ENCODE results near the gene ZNF692. TPM values are rescaled to one million over a fixed set of nuclear protein-coding genes. Genes with fewer than 3 reads are reported as not detected.
A peak's percentile ranks its signal among the peaks of the same experiment; 100 is the strongest.

Gene ZNF692
- total and polyA plus RNA-seq, 2 of the 13 experiments (the other 11 are each of a cell fraction or from before 2014, with no cell fraction given) = 27.3 to 45.8 TPM

DNA sequence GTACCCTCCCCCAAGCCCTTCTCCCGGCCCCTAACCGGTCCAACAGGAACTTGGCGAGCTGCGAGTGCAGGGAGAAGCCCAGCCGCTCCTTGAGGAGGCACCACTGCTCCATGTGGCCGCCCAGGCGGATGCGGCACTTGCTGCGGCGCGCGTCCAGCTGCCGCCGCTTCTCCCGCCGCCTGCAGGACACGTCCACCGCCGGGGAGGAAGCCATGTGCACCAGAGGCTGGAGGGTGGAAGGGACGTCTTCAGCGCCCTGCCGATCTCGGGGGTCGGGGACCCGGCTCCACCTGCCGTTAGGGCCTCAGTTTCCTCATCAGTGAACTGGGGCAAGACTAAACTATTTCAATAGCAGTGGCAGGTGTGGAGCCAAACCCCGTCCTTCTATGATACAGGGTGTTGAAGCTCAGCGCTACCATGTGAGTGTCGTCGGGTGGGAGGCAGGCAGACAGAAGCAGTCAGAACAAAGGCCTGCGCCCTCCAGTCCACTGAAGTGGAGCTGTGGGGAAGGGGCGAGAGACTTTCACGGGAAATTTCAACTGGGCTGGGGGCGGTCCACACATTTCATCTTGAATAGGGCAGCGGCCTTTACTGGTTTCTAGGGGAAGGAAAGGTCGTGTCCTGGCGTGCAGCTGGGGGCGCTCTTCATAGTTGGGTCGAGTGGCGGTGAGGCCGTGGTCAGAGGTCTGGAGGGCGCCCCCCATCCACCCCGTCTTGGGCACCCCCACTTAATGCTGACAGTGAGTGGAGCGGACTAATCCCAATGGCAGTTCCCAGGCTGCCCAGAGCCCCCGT is 592 bp downstream of the ZNF692 start (continued):
- TF ChIP-seq, protein P1, sequence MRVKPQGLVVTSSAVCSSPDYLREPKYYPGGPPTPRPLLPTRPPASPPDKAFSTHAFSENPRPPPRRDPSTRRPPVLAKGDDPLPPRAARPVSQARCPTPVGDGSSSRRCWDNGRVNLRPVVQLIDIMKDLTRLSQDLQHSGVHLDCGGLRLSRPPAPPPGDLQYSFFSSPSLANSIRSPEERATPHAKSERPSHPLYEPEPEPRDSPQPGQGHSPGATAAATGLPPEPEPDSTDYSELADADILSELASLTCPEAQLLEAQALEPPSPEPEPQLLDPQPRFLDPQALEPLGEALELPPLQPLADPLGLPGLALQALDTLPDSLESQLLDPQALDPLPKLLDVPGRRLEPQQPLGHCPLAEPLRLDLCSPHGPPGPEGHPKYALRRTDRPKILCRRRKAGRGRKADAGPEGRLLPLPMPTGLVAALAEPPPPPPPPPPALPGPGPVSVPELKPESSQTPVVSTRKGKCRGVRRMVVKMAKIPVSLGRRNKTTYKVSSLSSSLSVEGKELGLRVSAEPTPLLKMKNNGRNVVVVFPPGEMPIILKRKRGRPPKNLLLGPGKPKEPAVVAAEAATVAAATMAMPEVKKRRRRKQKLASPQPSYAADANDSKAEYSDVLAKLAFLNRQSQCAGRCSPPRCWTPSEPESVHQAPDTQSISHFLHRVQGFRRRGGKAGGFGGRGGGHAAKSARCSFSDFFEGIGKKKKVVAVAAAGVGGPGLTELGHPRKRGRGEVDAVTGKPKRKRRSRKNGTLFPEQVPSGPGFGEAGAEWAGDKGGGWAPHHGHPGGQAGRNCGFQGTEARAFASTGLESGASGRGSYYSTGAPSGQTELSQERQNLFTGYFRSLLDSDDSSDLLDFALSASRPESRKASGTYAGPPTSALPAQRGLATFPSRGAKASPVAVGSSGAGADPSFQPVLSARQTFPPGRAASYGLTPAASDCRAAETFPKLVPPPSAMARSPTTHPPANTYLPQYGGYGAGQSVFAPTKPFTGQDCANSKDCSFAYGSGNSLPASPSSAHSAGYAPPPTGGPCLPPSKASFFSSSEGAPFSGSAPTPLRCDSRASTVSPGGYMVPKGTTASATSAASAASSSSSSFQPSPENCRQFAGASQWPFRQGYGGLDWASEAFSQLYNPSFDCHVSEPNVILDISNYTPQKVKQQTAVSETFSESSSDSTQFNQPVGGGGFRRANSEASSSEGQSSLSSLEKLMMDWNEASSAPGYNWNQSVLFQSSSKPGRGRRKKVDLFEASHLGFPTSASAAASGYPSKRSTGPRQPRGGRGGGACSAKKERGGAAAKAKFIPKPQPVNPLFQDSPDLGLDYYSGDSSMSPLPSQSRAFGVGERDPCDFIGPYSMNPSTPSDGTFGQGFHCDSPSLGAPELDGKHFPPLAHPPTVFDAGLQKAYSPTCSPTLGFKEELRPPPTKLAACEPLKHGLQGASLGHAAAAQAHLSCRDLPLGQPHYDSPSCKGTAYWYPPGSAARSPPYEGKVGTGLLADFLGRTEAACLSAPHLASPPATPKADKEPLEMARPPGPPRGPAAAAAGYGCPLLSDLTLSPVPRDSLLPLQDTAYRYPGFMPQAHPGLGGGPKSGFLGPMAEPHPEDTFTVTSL (CRISPR knock-in tag; IDR thresholded peaks at IDR 0.05; ENCODE audit: borderline replicate concordance) = no peak
- TF ChIP-seq THYN1 (CRISPR knock-in tag; IDR thresholded peaks at IDR 0.05; ENCODE audit: borderline replicate concordance, low read depth) = no peak
- 0 out of 2 replicates have a peak, but pooled peaks have one; percentile 4 for TF ChIP-seq MIER3 (CRISPR knock-in tag; IDR thresholded peaks at IDR 0.05; ENCODE audit: borderline replicate concordance)
- 0 out of 2 replicates have a peak, but pooled peaks have one; percentile 5 for TF ChIP-seq ZNF772 (CRISPR knock-in tag; IDR thresholded peaks at IDR 0.05)
- TF ChIP-seq KDM2A (CRISPR knock-in tag; IDR thresholded peaks at IDR 0.05; ENCODE audit: borderline replicate concordance, low read depth) = peak; percentile 15; the same call in 1 of the 2 replicates
- TF ChIP-seq, protein P2, sequence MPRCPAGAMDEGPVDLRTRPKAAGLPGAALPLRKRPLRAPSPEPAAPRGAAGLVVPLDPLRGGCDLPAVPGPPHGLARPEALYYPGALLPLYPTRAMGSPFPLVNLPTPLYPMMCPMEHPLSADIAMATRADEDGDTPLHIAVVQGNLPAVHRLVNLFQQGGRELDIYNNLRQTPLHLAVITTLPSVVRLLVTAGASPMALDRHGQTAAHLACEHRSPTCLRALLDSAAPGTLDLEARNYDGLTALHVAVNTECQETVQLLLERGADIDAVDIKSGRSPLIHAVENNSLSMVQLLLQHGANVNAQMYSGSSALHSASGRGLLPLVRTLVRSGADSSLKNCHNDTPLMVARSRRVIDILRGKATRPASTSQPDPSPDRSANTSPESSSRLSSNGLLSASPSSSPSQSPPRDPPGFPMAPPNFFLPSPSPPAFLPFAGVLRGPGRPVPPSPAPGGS (CRISPR knock-in tag; IDR thresholded peaks at IDR 0.05) = peak; percentile 64; the same call in 1 of the 2 replicates
- no peak for TF ChIP-seq SOX5 (CRISPR knock-in tag; IDR thresholded peaks at IDR 0.05; ENCODE audit: borderline replicate concordance)
- TF ChIP-seq ZFP36L1 (CRISPR knock-in tag; IDR thresholded peaks at IDR 0.05) = 0 out of 2 replicates have a peak, but pooled peaks have one; percentile 8
- TF ChIP-seq ZBTB7A (CRISPR knock-in tag; IDR thresholded peaks at IDR 0.05) = 0 out of 2 replicates have a peak, but pooled peaks have one; percentile 45
- peak; percentile 34 for TF ChIP-seq HNRNPLL (IDR thresholded peaks at IDR 0.05; ENCODE audit: low read depth, low read length, poor library complexity, severe bottlenecking)
- TF ChIP-seq RBM39 (IDR thresholded peaks at IDR 0.05; ENCODE audit: low read depth, low read length, poor library complexity, severe bottlenecking) = peak; percentile 45
- TF ChIP-seq ZNF607 (CRISPR knock-in tag; IDR thresholded peaks at IDR 0.05; ENCODE audit: borderline replicate concordance) = 0 out of 2 replicates have a peak, but pooled peaks have one; percentile 32
- peak; percentile 45; the same call in 1 of the 2 replicates for TF ChIP-seq GLI4 (CRISPR knock-in tag; IDR thresholded peaks at IDR 0.05; ENCODE audit: borderline replicate concordance)
- 0 out of 2 replicates have a peak, but pooled peaks have one; percentile 81 for TF ChIP-seq E2F2 (CRISPR knock-in tag; IDR thresholded peaks at IDR 0.05; ENCODE audit: borderline replicate concordance)
- TF ChIP-seq, protein P3, sequence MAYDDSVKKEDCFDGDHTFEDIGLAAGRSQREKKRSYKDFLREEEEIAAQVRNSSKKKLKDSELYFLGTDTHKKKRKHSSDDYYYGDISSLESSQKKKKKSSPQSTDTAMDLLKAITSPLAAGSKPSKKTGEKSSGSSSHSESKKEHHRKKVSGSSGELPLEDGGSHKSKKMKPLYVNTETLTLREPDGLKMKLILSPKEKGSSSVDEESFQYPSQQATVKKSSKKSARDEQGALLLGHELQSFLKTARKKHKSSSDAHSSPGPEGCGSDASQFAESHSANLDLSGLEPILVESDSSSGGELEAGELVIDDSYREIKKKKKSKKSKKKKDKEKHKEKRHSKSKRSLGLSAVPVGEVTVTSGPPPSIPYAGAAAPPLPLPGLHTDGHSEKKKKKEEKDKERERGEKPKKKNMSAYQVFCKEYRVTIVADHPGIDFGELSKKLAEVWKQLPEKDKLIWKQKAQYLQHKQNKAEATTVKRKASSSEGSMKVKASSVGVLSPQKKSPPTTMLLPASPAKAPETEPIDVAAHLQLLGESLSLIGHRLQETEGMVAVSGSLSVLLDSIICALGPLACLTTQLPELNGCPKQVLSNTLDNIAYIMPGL (CRISPR knock-in tag; IDR thresholded peaks at IDR 0.05; ENCODE audit: borderline replicate concordance in 1 of 2, low read depth in 1 of 2) = peak; percentile 17 to 95; a peak in 2 of 4 replicates

All from HepG2 (cell line).